ENCODE results near the gene TOX4.
"Not testable (repeated sequence)": the region's sequence is repeated elsewhere in the genome, so short reads cannot be mapped to it uniquely, and the experiment has no call there.

Gene TOX4

DNA sequence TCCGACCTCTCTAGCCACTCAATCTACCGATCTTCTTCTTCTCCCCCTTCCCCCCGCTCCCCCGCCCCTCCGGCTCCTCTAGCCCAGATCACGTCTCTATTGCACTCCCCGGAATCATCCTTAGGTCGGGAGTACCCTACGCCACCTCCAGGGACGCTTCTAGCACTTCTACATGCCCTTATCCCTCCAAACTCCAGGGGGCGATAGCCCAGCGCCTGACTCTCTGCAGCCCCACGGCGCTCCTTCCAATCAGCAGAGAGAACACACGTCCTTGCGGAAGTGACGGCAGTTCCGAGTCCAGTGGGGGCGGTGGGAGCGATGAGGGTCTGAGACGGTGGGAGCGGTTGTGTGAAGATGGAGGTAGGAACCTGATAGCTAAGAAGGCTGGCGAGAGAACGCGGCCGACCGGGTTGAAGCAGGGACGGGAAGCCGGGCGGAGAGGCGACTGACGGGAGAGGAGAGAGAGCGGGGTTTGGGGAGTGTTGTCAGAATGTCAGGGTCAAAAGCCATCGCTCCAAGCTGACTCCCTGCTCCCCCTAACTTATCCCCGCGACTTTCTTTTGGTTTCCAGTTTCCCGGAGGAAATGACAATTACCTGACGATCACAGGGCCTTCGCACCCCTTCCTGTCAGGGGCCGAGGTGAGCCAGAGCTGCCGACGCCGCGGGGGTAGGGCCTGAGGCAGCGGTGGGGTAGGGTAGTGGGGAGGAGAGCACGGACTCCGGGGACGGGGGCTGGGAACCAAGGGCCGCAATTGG lies at the start of gene TOX4, which contains the start of gene RAB2B:
Gene TOX4 (plus strand): TSS at position 271 of the 757 bp plus-strand sequence. CDS start 84 bp downstream, at position 355.
Gene RAB2B (minus strand): TSS at position 35 of the 757 bp plus-strand sequence. CDS start 87 bp downstream, outside the sequence.
- DNase-seq: peak; percentile 99

DNA sequence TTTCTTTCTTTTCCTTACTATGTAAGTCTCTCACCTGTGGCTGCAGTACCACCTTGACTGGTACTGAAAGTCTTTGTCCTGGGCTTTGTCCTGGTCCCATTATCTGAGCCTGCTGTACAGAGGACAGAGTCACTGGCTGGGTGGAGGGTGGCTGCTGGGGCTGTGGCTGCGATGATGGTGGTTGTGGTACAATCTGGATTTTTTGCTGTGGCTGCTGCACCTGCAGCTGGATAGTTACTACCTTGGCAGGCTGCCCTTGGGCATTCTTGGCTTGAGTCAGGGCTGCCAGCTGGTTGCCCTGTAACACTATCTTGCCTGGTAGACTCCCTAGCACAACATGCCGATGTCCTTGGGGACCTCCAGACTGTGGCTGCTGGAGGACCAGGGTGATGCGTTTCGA lies 48.1 kb upstream of the TOX4 start:
- DNase-seq: peak; percentile 92

DNA sequence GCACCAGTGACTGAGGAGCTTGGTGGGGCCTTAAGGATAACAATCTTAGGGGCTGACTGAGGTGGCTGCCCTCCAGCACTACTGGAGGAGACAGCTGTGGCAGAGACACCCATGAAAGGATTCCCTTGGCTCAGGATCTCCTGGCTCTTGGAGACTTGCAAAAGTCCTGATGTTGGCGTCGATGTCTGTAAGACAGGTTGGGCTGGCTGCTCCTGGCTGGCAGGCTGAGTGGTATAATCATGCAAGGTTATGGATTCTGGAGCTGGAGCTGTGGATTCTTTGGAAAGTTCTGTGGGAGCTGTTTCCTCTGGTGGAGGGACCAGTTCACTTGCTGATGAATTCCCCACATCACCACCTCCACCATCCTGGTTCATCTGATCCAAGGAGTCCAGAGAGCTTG lies 45.9 kb upstream of the TOX4 start:
- no peak for DNase-seq

DNA sequence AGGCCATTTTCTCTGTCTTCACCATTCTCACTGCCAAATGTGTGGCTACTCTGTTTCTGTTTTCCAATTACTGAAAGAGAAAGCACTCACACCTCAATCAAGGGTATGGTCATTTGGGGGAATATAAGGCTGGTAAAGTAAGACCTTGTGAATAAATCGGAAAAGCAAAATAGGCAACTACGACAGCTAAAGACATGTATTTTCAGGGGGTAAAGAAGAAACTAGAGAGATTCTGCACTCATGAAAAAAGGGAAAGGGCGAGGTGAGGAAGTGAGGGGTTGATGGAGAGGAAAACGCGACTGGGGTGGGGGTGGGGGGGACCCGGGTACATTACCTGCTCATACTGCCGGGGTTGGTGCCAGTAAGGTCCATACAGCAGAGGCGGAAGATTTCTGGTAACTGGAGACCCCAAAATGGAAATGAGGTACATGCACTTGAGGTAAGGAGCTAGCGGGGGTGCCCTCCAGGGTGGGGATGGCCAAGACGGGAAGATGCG lies 40.4 kb upstream of the TOX4 start:
- DNase-seq: no peak

DNA sequence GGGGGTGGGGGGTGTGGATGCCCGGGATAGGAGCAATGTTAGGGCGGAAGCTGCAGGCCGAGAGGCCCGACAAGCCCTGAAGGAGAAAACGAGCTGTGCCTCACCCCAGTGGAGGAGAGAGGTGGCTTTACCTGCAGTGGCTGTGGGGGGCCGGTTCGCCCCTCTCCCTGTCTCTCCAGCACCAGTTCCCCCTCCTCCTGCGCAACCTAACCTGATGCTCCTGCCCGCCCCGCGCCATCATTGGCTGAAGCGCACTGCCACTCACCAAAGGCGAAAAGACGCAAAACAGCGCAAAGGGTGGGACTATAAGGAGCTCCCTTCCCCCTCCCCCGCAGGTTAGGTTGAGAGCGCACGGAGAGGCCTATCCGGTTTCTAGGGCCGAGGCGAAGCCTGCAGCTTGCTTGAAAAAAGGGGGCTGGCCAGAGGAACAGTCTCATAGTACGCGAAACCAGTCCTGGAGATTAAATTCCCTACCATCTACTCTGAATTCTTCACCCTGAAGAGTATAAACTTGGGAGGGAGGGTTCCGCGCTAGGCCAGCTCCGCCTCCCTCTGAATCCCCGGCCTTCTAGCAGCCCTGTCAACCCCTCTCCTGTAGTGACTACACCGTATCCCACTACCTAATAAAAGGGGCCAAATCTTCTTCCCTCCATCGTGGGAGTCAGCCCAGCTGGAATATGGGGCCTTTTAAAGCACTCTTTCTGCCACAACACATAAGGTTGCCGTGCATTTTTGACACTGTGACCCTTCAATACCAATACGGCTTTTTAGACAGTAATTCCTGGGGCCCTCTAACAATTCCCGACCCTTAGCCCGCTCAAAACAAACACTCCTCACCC lies 39.7 kb upstream of the TOX4 start:
- peak; percentile 99 for DNase-seq

DNA sequence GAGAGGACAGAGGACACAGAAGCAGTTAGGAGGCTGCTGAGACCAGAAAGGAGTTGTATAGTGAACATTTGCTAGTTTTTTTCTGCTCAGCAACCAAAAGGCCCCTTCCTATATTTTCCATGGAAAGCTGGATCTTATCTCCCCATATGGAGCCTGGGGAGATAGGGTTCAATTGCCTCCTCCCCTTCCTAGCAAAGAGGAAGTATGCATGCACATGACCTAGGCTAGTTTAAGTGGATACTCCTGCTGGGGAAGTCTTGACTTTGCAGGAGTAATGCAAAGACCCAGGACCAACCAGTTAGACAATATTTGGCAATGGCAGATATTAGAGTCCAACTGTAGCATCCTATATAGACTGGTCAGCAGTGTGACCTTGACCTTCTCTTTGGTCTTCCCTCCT lies 36.1 kb upstream of the TOX4 start:
- no peak for DNase-seq

DNA sequence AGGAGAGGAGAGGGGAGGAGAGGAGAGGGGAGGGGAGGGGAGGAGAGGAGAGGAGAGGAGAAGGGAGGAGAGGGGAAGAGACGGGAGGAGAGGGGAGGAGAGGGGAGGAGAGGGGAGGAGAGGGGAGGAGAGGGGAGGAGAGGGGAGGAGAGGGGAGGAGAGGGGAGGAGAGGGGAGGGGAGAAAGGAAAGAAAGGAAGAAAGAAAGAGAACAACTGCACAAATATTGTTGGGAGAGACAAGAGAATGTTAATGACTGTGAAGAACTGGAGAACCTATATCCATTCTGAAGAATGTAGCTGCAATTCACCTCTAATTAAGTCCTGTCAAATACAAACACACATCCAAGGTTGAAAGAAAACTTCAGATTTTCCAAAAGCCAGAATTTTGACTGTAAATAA lies 34.3 kb upstream of the TOX4 start:
- not testable (repeated sequence) for DNase-seq

DNA sequence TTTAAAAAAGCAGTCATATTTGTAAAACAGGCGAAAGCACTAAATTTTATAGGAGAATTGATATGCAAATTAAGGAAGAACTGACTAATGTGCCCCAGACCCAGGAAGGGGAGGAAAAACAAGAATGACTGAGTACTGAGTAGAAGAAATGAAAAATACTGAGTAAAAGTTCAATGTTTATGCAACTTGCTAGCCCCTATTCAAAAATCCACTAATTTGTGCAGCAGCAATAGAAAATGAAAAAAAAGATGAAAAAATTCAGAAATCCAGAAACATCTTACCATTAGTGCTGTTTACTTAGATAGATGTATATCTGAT lies 27.1 kb upstream of the TOX4 start:
- DNase-seq: no peak

DNA sequence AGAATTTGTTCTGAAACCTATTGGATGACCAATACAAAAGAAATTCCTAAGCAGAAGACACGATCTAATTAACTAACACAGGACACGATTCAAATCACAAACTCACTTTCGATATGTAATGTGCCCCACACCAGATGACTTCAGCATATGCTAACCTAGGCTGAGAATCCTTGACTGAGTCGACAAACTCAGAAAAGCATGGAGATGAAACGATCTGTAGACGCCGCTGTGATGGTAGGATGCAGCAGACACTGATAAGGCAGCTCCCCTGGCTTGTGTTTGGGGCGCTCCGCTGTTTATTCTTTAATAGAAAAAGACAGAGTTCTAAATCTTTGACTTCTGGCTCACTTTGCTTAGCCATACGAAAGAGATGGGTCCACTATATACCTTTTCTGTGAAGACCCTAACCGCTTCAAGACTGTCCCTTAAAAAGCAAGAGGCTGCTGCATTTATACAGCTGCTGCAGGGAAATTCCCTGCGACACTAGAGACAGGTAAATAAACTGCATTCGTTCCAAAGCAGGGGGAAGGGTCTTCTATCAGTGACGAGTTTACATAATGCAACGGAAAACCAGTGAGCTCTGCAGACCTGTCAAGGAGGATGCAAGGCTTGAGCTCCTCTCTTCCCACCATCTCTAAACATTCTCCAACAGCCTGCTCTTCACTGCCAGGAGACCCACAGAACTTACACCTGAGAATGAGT lies 22.0 kb upstream of the TOX4 start:
- no peak for DNase-seq

DNA sequence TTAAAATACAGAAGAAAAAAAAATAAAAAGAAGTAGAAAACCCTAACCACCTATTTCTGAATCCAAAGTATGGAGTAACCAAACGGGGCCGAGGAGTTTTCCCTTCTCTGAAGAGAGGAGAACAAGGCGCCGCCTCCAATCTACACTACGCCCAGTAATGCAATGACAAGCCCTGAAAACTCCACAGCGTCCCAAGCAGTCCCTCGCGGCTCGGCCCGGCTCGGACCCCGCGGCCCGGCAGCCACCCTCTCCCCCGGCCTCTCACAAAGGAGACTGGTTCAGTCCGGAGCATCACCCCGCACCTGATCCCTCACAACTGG lies 21.4 kb upstream of the TOX4 start:
- DNase-seq: no peak

DNA sequence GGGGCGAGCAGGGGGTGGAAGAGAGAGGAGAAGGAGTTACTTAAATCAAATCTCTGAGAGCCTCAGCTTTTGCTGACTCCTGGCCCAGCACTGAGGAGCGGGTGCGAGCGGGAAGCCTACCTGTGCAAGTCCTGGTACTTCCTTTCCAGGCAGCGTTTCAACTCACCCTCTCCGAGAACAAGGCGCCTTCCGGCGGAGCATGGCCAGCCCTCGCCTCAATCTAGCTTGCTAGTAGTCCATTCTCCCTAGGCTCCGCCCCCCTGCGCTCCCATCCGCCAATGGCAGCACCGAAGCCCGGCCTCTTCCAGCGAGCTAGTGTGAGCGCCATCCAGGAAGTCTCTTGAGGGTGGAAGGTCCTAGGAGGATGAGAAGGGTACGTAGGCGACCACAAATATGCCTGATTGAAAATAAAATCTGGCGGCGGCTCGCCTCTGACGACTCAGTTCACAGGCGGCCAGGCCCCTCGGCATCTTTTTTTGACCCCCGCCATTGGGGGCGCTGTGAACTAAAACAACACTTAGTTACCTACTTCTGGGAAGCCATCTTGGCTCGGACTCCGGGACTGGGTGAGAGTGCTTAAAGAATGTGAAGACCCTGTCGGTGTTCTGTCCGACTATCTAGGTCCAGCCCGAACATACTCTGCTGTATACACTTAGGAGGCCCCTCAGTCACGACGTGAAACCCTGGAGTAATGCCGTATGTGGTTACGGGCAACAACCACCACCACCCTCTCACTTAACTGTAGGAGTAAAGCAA lies 20.9 kb upstream of the TOX4 start, which contains the start of gene CHD8:
Gene CHD8 (minus strand): TSS at position 212 of the 756 bp plus-strand sequence. CDS start 24,480 bp downstream, outside the sequence.
- DNase-seq: peak; percentile 99

DNA sequence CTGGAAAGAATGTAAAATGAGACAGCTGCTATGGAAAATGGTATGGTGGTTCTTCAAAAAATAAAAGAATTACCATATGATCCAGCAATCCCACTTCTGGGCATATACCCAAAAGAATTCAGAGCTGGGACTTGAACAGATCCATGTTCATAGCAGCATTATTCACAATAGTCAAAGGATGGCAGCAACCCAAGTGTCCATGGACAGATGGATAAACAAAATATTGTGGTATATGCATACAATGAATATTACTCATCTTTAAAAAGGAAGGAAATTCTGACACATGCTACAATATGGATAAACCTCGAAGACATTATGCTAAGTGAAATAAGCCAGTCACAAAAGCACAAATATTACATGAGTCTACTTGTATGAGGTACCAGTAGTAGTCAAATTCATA lies 9.4 kb upstream of the TOX4 start:
- DNase-seq: no peak

DNA sequence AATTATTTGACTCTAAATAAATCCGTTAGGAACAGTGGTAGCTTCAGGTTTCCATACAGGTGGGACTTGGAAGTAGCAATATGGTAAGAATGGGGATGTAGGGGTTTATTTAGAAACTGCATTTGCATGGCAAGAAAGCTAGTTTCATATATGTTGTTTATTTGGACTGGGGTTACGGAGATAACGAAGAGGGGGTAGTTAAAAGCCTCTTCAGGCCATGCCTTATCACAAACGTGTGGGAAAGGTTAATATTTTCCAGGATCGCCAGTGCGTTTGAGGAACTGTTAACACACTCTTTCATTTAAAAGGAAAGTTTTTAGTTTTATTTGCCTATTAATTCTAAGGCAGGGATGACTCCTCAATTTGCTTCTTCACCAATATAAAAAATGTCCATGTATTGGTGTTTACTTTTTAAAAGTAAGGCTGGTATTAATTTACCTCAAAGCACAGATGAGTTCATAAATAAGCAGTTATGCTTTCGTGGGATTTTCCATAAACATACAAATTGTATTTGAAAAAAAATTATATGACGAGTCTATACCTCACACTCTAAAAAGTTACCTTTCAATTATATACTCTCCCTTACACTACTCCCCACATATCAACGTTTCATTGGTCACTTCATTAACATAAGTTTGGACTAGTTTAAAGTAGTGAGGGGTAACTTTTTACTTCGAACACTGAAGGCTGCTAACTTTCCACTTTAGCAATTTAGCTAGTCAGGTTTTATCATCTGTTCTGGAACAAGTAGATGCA lies 1.1 kb upstream of the TOX4 start:
- no peak for DNase-seq

DNA sequence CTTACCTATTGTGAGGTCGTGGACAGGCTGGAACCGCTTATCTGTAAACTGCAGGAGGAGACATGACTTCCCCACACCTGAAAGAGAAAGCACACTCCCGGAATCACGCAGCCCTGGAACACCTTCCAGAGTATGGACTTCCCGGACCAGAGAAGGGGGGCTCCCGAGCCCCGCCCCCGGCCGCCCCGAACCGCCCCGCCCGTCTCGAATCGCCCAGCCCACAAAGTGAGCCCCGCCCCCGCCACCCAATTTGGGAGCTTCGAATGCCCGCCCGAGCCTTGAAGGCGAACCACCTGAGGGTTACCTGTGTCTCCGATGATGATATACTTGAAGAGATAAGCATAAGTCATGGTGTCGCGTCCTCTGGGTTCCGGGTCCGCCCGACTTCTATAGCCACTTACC lies 471 bp upstream of the TOX4 start:
- DNase-seq: no peak

DNA sequence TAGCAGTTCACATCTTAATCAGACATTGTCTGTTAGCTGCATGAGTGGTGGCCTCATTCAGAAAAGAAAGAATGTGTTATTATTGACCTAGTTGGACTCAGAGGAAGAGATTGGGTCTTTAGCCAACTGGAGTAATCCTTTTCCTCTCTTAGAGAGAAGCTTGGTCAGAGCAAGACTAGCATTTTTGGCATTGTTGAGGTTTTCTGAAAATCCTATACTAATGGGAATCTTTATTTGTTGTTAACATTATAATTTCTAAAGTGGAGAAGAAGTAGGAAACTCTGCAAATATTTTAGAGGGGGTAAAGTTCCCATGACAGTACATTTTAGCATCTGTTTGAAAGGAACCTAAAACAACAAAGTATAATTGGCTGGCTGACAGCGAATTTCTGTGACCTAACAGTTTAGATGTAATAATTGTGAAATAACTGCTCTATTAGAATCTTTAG lies 9.7 kb downstream of the TOX4 start:
- no peak for DNase-seq

DNA sequence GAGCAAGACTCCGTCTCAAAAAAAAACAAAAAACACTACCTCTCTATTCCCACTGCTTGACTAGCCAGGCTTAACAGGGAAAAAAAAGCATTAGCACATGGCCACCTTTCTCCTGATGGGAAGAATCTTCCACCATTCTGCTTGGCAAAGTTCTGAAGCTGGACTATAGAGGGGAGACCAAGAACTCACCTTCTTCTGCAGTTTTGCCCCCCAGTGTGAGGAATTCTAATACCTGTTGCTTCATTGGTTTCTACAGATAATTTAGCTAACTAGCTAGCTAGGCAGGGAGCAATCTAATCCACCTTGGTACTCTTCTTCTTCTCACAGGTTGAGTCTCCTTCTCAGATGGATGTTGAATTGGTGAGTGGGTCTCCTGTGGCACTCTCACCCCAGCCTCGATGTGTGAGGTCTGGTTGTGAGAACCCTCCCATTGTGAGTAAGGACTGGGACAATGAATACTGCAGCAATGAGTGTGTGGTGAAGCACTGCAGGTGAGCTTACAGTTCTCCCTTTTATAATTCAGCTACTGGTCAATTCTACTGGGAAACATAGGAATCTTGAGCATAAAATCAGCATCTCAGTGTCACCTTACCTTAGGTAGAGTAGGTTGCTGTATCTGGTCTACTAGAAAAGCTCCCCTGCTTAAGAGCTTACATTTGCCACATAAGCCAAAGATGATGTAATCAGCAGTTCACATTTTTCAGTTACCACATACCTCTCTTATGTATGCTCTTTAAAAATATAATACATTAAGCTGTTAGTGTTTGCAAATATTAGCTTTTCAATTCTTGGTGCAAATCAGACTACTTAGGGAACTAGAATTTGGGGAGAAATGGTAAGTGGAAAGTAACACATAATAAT lies 18.1 kb downstream of the TOX4 start:
- no peak for DNase-seq

DNA sequence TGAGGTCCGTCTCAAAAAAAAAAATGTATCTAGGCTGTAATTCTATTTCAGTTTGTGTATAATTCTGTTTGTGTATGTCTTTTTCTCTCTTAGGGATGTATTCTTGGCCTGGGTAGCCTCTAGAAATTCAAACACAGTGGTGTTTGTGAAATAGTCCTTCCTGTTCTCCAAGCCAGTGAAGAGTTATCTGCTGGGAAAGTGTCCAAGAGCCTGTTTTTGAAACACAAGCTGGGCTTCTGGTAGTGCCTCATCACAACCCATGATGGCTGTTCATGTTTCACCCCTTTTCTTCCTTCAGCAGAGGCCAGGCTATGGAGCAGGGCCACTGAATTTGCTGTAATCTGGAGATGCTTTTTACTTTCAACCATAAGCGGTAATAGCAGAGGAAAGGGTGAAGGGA lies 19.5 kb downstream of the TOX4 start:
- no peak for DNase-seq

DNA sequence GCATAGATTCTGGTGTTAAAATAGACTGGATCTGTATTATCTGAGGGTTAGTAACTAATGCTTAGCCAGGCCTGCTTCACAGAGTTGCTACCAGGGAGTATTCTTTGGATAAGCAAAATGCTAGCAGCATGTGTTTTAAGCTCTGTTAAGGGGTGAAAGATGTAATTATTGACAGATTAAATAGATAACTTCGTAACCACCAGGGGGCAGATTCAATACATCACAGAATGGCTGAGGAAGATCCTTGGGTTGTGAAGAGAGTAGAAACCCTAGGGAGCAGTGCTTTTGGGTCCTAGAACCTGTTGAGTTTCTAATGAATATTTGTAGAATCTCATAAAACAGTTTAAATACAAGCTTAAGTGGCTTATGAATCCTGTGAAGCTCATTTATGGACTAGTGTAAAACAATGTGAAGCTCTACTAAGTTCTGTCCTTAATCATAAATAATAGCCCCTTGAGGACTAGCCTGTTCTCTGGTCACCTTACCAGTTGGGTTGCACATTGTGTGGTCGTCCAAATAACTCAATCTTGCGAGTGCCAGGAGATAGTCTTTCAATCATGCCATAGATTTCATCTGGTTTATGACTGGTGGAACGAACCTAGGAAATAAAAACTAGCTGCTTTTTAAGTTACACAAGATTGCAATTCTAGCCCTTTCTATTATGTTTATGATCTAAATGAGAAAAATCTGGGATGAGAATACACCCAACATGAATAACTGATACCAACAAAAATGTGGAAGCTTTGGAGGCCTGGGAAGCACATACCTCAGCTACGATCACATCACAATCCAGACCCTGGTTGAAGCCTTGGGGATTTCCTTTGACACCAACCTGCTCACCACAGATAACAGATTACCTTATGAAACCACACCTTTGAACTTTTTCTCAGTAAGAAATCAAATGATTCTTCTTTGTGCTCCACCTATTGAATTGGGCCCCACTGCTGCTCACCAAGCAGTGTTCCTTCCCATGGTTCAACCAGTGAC lies 21.8 kb downstream of the TOX4 start:
- peak; percentile 81 for DNase-seq

DNA sequence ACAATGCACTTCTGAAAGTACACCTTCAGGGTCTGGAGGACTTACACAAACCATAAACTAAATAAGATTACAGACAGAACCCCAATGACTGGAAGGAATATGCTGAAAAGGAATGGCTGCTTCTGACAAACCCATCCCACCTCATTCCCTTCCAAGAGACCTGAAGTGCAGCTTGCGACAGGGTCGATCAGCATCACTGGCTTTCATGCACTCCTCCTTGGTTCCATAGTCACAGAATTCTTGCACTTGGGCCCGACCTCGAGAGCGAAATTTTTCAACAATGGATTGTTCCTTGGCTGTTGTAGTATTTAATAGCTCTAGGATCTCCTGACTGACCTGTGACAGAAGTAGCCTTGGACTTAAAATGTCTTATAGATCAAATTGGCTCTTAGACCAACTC lies 24.6 kb downstream of the TOX4 start:
- no peak for DNase-seq

DNA sequence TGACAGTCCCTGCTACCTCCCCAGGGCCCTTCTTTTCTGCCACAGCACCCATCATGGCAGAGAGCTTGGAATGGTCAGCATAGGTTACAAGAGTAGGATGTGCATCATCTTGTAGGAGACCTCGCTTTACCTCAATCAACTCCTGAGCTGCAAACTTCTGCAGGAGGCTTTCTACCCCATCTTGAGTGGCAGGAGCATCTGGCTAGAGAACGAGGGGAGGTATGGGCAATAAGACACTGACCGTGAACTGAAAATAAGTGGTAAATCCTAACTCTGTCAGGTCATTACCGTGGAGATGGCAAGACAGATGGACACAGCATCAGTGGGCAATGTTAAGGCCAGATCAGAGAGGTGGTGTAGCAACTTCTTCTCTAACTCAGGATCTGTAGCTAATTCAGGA lies 26.4 kb downstream of the TOX4 start:
- DNase-seq: no peak

Measured in NCI-H1694 (cell line).